HG03469 (cell line): ENCODE measurements around the gene EPS8.

Source experiments
- ATAC-seq: cut with Tn5 transposase; IDR thresholded peaks from one replicate; pipeline ENCODE4 v1.9.1; 2021; ENCODE audit warnings: mild to moderate bottlenecking, moderate library complexity, moderate number of reproducible peaks; ENCODE audit not compliant: unreplicated experiment

The EPS8 gene

DNA sequence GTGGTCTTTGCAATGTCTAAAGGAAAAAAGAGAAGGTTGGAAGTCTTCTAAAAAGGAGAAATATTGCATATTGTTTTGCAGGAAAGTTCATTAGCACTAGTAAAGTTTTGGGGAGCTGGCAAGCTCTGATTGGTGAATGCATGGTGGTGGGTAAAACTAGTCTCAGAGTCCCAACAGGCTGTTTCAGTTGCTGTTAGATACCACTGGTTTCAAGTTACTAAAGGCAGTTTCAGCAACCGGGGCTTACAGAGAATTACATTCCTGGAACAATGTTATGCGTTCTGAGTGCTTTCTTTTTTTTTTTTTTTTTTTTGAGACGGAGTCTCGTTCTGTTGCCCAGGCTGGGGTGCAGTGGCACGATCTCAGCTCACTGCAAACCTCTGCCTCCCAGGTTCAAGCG is 208.2 kb downstream of the EPS8 start:
- no peak for ATAC-seq

DNA sequence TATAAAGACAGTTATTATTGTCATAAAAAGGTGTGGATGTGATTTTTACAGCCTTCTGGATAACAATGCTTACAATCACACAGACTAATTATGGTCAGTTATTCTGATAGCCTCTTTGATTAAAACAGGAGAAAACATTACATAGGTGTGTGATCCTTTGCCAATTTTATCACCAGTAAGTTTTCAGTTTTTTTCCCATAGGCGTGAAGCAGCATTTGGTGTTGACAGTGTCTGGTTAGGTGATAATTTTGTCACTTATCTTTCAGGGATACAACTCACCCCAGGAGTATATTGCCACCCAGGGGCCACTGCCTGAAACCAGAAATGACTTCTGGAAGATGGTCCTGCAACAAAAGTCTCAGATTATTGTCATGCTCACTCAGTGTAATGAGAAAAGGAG is 208.8 kb downstream of the EPS8 start:
- ATAC-seq: no peak

DNA sequence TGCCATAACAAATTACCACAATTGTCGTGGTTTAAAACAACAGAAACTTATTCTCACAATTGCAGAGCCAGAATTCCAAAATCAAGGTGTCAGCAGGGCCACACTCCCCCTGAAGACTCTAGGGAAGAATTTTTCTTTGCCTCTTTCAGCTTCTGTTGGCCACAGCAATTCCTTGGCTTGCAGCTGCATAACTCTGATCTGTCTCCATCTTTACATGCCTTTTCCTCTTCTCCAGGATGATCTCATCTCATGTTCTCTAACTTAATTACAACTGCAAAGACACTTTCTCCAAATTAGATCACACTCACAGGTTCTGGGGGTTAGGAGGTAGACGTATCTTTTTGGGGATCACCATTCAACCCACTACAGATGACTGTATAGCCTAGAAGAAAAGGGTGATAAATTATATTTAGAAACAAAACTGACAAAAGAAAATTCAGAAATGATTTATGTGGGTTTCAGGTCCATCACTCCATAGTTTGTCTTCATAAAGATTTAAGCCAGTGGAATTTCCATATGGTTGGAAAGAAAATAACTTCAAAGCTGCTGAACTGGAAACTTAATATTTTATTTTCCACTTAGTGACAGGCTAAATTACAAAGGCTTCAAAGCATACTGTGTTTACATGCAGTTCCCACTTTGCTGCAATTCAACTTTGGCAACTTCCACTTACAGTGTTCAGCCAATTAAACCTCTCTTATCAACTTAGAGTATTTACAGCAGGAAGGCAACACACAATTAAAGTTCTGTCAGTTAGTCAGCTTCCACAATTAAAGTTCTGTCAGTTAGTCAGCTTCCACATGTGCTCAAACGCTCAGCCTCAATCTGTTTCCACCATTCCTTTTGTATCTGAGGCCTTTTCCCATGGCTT is 213.3 kb downstream of the EPS8 start:
- no peak for ATAC-seq

DNA sequence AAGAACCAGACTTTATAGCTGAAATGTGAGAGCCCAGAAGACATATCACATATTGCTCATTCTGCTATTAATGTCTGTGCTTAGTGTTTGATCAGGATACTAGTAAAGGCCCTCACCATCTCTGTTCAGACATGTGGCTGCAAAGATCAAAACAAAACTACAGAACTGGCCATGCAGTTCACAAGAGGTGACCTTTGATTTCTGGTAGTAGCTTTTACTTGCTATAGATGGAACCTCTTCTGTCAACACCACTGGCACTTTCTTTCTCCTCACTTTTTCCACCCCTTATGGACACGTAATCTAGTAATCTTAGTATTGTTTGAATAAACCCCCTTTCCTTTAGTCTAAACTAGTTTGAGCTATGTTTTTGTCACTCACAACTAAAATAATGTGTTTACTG is 214.8 kb downstream of the EPS8 start:
- no peak for ATAC-seq
